HepG2 (cell line): ENCODE data around the gene PSMD9. TPM values are rescaled to one million over a fixed set of nuclear protein-coding genes. Genes with fewer than 3 reads are reported as not detected.

Source experiments
- ASH2L ChIP-seq: fragments of 300-600, 200-600 bp; sonication (generic); IDR thresholded peaks from 2 replicates; pipeline ENCODE4 v1.7.0; 2017; ENCODE audit warnings: low read depth, mild to moderate bottlenecking, moderate library complexity, mixed read lengths, low read length; ENCODE audit not compliant: insufficient read length
- ETV6 ChIP-seq: sonication (generic); formaldehyde crosslinking; conservative IDR thresholded peaks from 2 replicates; pipeline ENCODE4 v1.4.0; 2020; ENCODE audit warnings: missing genetic modification reagents
- KDM5B ChIP-seq: sonication (generic); formaldehyde crosslinking; IDR thresholded peaks from 2 replicates; pipeline ENCODE4 v1.4.0; 2020; ENCODE audit warnings: missing genetic modification reagents, mild to moderate bottlenecking, borderline replicate concordance
- RERE ChIP-seq: IDR thresholded peaks from 2 replicates; pipeline ENCODE4 v1.6.1; 2016; ENCODE audit warnings: low read depth, missing genetic modification reagents, missing compliant biosample characterization
- SP140L ChIP-seq: sonication (generic); formaldehyde crosslinking; IDR thresholded peaks from 2 replicates; pipeline ENCODE4 v1.4.0; 2020; ENCODE audit warnings: missing genetic modification reagents, borderline replicate concordance
- U2AF2 ChIP-seq: fragments of 200-400 bp; formaldehyde crosslinking; IDR thresholded peaks from 2 replicates; pipeline ENCODE4 v1.6.1; 2017; ENCODE audit warnings: low read depth, mild to moderate bottlenecking, low read length
- ZNF468 ChIP-seq: sonication (generic); formaldehyde crosslinking; IDR thresholded peaks from 2 replicates; pipeline ENCODE4 v1.8.0; 2022; ENCODE audit warnings: mild to moderate bottlenecking, moderate library complexity, missing genetic modification reagents
- ZNF576 ChIP-seq: sonication (generic); formaldehyde crosslinking; IDR thresholded peaks from 2 replicates; pipeline ENCODE4 v1.4.0; 2020; ENCODE audit warnings: mild to moderate bottlenecking, missing genetic modification reagents
- polyA plus RNA-seq, 8 experiments: library from polyadenylated mRNA; depleted of rRNA in 3 of 8; stranded (reverse) in 7 of 8; unstranded in 1 of 8; fragments of >200 nt; fragmentation: Illumina TruSeq in 4 of 8; extraction: Trizol in 4 of 8; gene quantifications; 2 replicates each; pipeline versions ENCODE4 v1.2.1 to v1.2.3, GENCODE V29; 2011 to 2016; ENCODE audit warnings: low read depth in 4 of 8, missing spikeins in 1 of 8, mixed read lengths in 1 of 8; ENCODE audit not compliant: insufficient read depth in 1 of 8
- total RNA-seq, 5 experiments: library from RNA; depleted of rRNA; stranded (reverse); fragments of >200 nt; fragmentation: Illumina TruSeq; extraction: Trizol; gene quantifications; 2 replicates each; pipeline ENCODE4 v1.2.3, GENCODE V29; 2016; ENCODE audit warnings: low read depth in 1 of 5
- TF ChIP-seq, protein P1 (sequence below): sonication (generic); formaldehyde crosslinking; IDR thresholded peaks from 2 replicates; pipeline ENCODE4 v1.4.0; 2020; ENCODE audit warnings: mild to moderate bottlenecking, missing genetic modification reagents
- TF ChIP-seq, protein P2 (sequence below), 2 experiments: fragments of 450-650 bp in 1 of 2; sonication (generic) in 1 of 2; formaldehyde crosslinking; IDR thresholded peaks; 2 replicates each; pipeline versions ENCODE4 v1.5.0 to v1.8.0; 2020 to 2022; ENCODE audit warnings: mild to moderate bottlenecking in 1 of 2, missing genetic modification reagents in 1 of 2
- TF ChIP-seq, protein P3 (sequence below): sonication (generic); formaldehyde crosslinking; IDR thresholded peaks from 2 replicates; pipeline ENCODE4 v1.5.0; 2020; ENCODE audit warnings: mild to moderate bottlenecking, missing genetic modification reagents, borderline replicate concordance

The PSMD9 gene
- total and polyA plus RNA-seq, 2 of the 13 experiments (the other 11 are each of a cell fraction or from before 2014, with no cell fraction given), result 41.4 to 61.1 TPM

DNA sequence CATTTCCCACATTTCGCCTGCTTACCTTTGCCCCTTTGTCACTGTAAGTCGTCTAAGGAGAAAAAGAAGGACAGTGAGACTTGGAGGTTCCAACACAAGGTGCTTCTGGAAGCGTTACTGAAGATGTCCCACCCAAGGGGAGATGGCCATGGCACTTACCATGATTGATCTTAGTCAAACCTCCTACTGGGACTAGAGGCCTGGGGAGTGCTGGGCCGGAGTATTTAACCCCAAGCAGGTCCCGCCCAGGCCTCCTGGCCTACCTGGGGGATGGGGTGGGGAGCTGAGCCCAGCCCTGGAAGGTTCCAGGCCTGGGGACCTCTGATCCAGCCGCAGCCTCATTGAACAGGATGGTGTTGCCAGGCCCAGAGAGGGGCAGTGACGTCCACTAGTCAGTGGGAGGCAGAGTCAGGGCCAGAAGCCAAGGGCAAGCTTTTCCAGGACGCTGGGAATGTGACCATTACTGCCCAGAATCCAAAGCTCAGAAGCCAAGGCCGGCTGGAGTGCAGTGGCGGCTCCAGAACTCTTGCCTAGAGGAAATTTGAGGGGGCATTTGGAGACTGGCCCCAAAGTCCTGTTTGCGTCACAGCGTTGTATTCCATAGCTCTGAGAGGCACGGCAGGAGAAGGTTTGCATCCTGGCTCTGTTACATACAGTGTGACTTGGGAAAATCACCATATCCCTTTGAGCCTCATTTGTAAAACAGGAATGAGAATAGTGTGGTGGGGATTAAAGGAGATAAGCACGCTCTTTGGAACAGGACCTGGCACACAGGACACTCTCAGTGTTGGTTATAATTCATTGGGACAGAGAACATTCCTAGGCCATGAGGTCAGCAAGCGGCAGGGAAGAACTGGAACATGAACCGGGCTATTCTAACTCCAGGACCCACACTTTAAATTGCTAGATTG, 29.7 kb upstream of the PSMD9 start, which contains the start of gene HPD (continued):
- no peak for TF ChIP-seq RERE (CRISPR knock-in tag)
- no peak for TF ChIP-seq ZNF468 (CRISPR knock-in tag)
- TF ChIP-seq, protein P1, sequence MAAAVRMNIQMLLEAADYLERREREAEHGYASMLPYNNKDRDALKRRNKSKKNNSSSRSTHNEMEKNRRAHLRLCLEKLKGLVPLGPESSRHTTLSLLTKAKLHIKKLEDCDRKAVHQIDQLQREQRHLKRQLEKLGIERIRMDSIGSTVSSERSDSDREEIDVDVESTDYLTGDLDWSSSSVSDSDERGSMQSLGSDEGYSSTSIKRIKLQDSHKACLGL (CRISPR knock-in tag), result no peak
- TF ChIP-seq ZNF576 (CRISPR knock-in tag), result no peak
- no peak for TF ChIP-seq U2AF2
- no peak for TF ChIP-seq ETV6
- TF ChIP-seq, protein P2, sequence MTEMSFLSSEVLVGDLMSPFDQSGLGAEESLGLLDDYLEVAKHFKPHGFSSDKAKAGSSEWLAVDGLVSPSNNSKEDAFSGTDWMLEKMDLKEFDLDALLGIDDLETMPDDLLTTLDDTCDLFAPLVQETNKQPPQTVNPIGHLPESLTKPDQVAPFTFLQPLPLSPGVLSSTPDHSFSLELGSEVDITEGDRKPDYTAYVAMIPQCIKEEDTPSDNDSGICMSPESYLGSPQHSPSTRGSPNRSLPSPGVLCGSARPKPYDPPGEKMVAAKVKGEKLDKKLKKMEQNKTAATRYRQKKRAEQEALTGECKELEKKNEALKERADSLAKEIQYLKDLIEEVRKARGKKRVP (CRISPR knock-in tag; IDR thresholded peaks at IDR 0.05), result 0 out of 4 replicates have a peak, but pooled peaks of 1 of the 2 experiments have one; percentile 4
- peak; percentile 93 for TF ChIP-seq ASH2L
- TF ChIP-seq SP140L (CRISPR knock-in tag), result no peak
- no peak; the same call in 1 of the 2 replicates for TF ChIP-seq KDM5B (CRISPR knock-in tag)
- TF ChIP-seq, protein P3, sequence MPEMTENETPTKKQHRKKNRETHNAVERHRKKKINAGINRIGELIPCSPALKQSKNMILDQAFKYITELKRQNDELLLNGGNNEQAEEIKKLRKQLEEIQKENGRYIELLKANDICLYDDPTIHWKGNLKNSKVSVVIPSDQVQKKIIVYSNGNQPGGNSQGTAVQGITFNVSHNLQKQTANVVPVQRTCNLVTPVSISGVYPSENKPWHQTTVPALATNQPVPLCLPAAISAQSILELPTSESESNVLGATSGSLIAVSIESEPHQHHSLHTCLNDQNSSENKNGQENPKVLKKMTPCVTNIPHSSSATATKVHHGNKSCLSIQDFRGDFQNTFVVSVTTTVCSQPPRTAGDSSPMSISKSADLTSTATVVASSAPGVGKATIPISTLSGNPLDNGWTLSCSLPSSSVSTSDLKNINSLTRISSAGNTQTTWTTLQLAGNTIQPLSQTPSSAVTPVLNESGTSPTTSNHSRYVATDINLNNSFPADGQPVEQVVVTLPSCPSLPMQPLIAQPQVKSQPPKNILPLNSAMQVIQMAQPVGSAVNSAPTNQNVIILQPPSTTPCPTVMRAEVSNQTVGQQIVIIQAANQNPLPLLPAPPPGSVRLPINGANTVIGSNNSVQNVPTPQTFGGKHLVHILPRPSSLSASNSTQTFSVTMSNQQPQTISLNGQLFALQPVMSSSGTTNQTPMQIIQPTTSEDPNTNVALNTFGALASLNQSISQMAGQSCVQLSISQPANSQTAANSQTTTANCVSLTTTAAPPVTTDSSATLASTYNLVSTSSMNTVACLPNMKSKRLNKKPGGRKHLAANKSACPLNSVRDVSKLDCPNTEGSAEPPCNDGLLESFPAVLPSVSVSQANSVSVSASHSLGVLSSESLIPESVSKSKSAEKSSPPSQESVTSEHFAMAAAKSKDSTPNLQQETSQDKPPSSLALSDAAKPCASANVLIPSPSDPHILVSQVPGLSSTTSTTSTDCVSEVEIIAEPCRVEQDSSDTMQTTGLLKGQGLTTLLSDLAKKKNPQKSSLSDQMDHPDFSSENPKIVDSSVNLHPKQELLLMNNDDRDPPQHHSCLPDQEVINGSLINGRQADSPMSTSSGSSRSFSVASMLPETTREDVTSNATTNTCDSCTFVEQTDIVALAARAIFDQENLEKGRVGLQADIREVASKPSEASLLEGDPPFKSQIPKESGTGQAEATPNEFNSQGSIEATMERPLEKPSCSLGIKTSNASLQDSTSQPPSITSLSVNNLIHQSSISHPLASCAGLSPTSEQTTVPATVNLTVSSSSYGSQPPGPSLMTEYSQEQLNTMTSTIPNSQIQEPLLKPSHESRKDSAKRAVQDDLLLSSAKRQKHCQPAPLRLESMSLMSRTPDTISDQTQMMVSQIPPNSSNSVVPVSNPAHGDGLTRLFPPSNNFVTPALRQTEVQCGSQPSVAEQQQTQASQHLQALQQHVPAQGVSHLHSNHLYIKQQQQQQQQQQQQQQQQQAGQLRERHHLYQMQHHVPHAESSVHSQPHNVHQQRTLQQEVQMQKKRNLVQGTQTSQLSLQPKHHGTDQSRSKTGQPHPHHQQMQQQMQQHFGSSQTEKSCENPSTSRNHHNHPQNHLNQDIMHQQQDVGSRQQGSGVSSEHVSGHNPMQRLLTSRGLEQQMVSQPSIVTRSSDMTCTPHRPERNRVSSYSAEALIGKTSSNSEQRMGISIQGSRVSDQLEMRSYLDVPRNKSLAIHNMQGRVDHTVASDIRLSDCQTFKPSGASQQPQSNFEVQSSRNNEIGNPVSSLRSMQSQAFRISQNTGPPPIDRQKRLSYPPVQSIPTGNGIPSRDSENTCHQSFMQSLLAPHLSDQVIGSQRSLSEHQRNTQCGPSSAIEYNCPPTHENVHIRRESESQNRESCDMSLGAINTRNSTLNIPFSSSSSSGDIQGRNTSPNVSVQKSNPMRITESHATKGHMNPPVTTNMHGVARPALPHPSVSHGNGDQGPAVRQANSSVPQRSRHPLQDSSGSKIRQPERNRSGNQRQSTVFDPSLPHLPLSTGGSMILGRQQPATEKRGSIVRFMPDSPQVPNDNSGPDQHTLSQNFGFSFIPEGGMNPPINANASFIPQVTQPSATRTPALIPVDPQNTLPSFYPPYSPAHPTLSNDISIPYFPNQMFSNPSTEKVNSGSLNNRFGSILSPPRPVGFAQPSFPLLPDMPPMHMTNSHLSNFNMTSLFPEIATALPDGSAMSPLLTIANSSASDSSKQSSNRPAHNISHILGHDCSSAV (CRISPR knock-in tag), result no peak
